Right lobe of liver (tissue), 4 donors: ENCODE results near the gene SCOC.

Experiments used
- POLR2A ChIP-seq: fragments of 450-650 bp; IDR thresholded peaks from one replicate; pipeline ENCODE4 v1.6.1; 2017; ENCODE audit warnings: antibody characterized with exemption, mild to moderate bottlenecking
- TF ChIP-seq, protein P1 (sequence below), 4 donors: fragments of 200-600 bp in 3 of 4; fragments of 450-650 bp in 1 of 4; IDR thresholded peaks; one replicate each; pipeline versions ENCODE4 v1.5.1 to v1.8.0; 2016 to 2022; ENCODE audit warnings: antibody characterized with exemption in 4 of 4, mild to moderate bottlenecking in 2 of 4
- donor health status: DM: no; HTN: no; CAD: no.
- donor health status: DM: no; HTN: no; CAD: no.
- donor health status: DM: no; HTN: yes; CAD: no.

DNA sequence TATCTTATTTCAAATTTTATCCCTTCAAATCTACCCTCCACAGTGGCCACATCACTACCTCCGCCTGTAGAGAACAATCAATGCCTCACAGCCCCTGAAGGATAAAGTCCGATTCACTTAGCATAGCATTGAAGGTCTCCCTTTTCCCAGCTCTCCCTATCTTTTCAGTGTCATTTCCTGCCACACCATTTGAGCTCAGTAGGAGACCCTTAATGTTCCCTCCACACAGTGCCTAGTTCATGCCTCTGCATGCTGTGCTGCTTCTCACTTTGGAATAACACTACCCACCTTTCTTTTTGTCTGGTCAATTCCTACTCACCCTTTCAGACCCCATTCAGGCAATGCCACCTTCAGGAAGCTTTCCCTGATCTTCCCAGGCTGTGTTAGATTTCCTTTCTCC lies 23.6 kb upstream of the SCOC start:
- TF ChIP-seq, protein P1, sequence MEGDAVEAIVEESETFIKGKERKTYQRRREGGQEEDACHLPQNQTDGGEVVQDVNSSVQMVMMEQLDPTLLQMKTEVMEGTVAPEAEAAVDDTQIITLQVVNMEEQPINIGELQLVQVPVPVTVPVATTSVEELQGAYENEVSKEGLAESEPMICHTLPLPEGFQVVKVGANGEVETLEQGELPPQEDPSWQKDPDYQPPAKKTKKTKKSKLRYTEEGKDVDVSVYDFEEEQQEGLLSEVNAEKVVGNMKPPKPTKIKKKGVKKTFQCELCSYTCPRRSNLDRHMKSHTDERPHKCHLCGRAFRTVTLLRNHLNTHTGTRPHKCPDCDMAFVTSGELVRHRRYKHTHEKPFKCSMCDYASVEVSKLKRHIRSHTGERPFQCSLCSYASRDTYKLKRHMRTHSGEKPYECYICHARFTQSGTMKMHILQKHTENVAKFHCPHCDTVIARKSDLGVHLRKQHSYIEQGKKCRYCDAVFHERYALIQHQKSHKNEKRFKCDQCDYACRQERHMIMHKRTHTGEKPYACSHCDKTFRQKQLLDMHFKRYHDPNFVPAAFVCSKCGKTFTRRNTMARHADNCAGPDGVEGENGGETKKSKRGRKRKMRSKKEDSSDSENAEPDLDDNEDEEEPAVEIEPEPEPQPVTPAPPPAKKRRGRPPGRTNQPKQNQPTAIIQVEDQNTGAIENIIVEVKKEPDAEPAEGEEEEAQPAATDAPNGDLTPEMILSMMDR (IDR thresholded peaks at IDR 0.05), result no peak
- no peak for TF ChIP-seq POLR2A
